SU-DHL-6 (cell line): ENCODE measurements around the gene TCF7L1.

Source experiments
- CTCF ChIP-seq: fragments of 200-600 bp; sonication (generic); IDR thresholded peaks from one replicate; pipeline ENCODE4 v1.5.1; 2017; ENCODE audit warnings: antibody characterized with exemption, mild to moderate bottlenecking, low read length, moderate library complexity; ENCODE audit not compliant: insufficient read depth, poor library complexity, severe bottlenecking
- EZH2phosphoT487 ChIP-seq: fragments of 200-600 bp; sonication (generic), shearing (Covaris generic); conservative IDR thresholded peaks from 2 replicates; pipeline ENCODE4 v1.6.1; 2018; ENCODE audit warnings: mild to moderate bottlenecking, antibody characterized with exemption, low read length, moderate library complexity, mixed read lengths

- no peak for TF ChIP-seq CTCF
- TF ChIP-seq EZH2phosphoT487, result no peak
These were observed 44.0 kb downstream of the TCF7L1 start for GRCh38 chr2:85177031-85177824.
